Lower leg skin (tissue), 3 donors: ENCODE results near the gene TTC34.
"Not testable (repeated sequence)": the region's sequence is repeated elsewhere in the genome, so short reads cannot be mapped to it uniquely, and the experiment has no call there.

Experiments
- CTCF ChIP-seq, 3 donors: fragments of 450-650 bp; IDR thresholded peaks; one replicate each; pipeline ENCODE4 v1.5.1; 2016; ENCODE audit warnings: antibody characterized with exemption in 3 of 3, mild to moderate bottlenecking in 3 of 3, moderate library complexity in 2 of 3
- POLR2A ChIP-seq, 2 donors: fragments of 450-650 bp; IDR thresholded peaks; one replicate each; pipeline ENCODE4 v1.6.1; 2016 to 2017; ENCODE audit warnings: antibody characterized with exemption in 2 of 2, mild to moderate bottlenecking in 1 of 2, moderate library complexity in 1 of 2

GRCh38 chr1:2652926-2653571, 148.4 kb downstream of the TTC34 start:
- TF ChIP-seq POLR2A, CTCF (IDR thresholded peaks at IDR 0.05): not testable (repeated sequence)
